Neural crest cell (in vitro differentiated cells): ENCODE measurements around the gene ARPP21. TPM values are rescaled to one million over a fixed set of nuclear protein-coding genes. Genes with fewer than 3 reads are reported as not detected.

ENCODE experiments used
- DNase-seq: peaks from one replicate; pipeline ENCODE4 v3.0.0; 2021; ENCODE audit warnings: low read depth, mixed read lengths, low spot score
- H3K27ac Mint-ChIP-seq: one replicate; pipeline ENCODE4 v1.8.0; 2021; ENCODE audit warnings: mild to moderate bottlenecking, mixed read lengths; ENCODE audit not compliant: unreplicated experiment
- H3K27me3 Mint-ChIP-seq: 2 replicates; pipeline ENCODE4 v1.8.0; 2021; ENCODE audit warnings: low read depth, mild to moderate bottlenecking, mixed read lengths
- H3K36me3 Mint-ChIP-seq: 2 replicates; pipeline ENCODE4 v1.8.0; 2021; ENCODE audit warnings: low read depth, mild to moderate bottlenecking, mixed read lengths
- H3K4me1 Mint-ChIP-seq: 2 replicates; pipeline ENCODE4 v1.8.0; 2021; ENCODE audit warnings: mixed read lengths
- H3K4me3 Mint-ChIP-seq: one replicate; pipeline ENCODE4 v1.8.0; 2021; ENCODE audit warnings: mild to moderate bottlenecking, mixed read lengths
- H3K9me3 Mint-ChIP-seq: 2 replicates; pipeline ENCODE4 v1.8.0; 2021; ENCODE audit warnings: mixed read lengths
- CTCF ChIP-seq: fragments of 200-600 bp; sonication (generic); conservative IDR thresholded peaks from 2 replicates; pipeline ENCODE4 v1.5.0; 2021; ENCODE audit warnings: antibody characterized with exemption, mild to moderate bottlenecking
- total RNA-seq: library from RNA; stranded (reverse); gene quantifications from 2 replicates; pipeline ENCODE4 v1.2.1, GENCODE V29; 2021

ARPP21 gene
- total RNA-seq, 1 donor from 2014 or later = 0.12 TPM

- Mint-ChIP-seq H3K36me3 (no peaks in the 10 kb centered on the region), H3K27me3 (peaks cover 2% of the 10 kb centered on the region), H3K9me3 (no peaks in the 10 kb centered on the region), H3K4me3 (no peak overlapping the region), H3K4me1 (peaks cover 13% of the 10 kb centered on the region), H3K27ac (no peak overlapping the region)
- TF ChIP-seq CTCF = no peak
- no peak for DNase-seq
Observed at GRCh38 chr3:35743218-35743617, 103.9 kb downstream of the ARPP21 start.

- Mint-ChIP-seq H3K36me3 (no peaks in the 10 kb centered on the region), H3K27ac (no peak overlapping the region), H3K9me3 (no peaks in the 10 kb centered on the region), H3K4me3 (no peak overlapping the region), H3K4me1 (peaks cover 9% of the 10 kb centered on the region), H3K27me3 (peaks cover 2% of the 10 kb centered on the region)
- DNase-seq = no peak
- no peak for TF ChIP-seq CTCF
Observed at GRCh38 chr3:35744419-35744818, 105.1 kb downstream of the ARPP21 start.

GRCh38 chr3:35745351-35745750 lies 106.0 kb downstream of the ARPP21 start:
- no peak overlapping the region for H3K4me3 Mint-ChIP-seq
- DNase-seq = no peak
- no peak overlapping the region for H3K27ac Mint-ChIP-seq
- H3K4me1 Mint-ChIP-seq = peaks cover 9% of the 10 kb centered on the region
- H3K9me3 Mint-ChIP-seq = no peaks in the 10 kb centered on the region
- H3K27me3 Mint-ChIP-seq = peaks cover 2% of the 10 kb centered on the region
- no peak for TF ChIP-seq CTCF
- no peaks in the 10 kb centered on the region for H3K36me3 Mint-ChIP-seq

GRCh38 chr3:35745802-35746484 lies 106.6 kb downstream of the ARPP21 start:
- no peaks in the 10 kb centered on the region for H3K9me3 Mint-ChIP-seq

GRCh38 chr3:35746492-35746891 lies 107.2 kb downstream of the ARPP21 start:
- peaks cover 9% of the 10 kb centered on the region for H3K4me1 Mint-ChIP-seq
- no peak overlapping the region for H3K4me3 Mint-ChIP-seq
- peaks cover 2% of the 10 kb centered on the region for H3K27me3 Mint-ChIP-seq
- TF ChIP-seq CTCF = no peak
- no peak for DNase-seq
- H3K36me3 Mint-ChIP-seq = no peaks in the 10 kb centered on the region
- H3K27ac Mint-ChIP-seq = no peak overlapping the region
- H3K9me3 Mint-ChIP-seq = no peaks in the 10 kb centered on the region

More at GRCh38 chr3:35745802-35746484, 106.6 kb downstream of the ARPP21 start:
- H3K4me3 Mint-ChIP-seq = no peak overlapping the region
- TF ChIP-seq CTCF = no peak
- no peak overlapping the region for H3K27ac Mint-ChIP-seq
- no peaks in the 10 kb centered on the region for H3K36me3 Mint-ChIP-seq
- no peak for DNase-seq
- H3K4me1 Mint-ChIP-seq = peaks cover 9% of the 10 kb centered on the region
- peaks cover 2% of the 10 kb centered on the region for H3K27me3 Mint-ChIP-seq
